ENCODE results near the gene UIMC1. TPM values are rescaled to one million over a fixed set of nuclear protein-coding genes. Genes with fewer than 3 reads are reported as not detected.

UIMC1 gene
- total RNA-seq, 1 experiment from 2014 or later: 46.8 TPM

DNA sequence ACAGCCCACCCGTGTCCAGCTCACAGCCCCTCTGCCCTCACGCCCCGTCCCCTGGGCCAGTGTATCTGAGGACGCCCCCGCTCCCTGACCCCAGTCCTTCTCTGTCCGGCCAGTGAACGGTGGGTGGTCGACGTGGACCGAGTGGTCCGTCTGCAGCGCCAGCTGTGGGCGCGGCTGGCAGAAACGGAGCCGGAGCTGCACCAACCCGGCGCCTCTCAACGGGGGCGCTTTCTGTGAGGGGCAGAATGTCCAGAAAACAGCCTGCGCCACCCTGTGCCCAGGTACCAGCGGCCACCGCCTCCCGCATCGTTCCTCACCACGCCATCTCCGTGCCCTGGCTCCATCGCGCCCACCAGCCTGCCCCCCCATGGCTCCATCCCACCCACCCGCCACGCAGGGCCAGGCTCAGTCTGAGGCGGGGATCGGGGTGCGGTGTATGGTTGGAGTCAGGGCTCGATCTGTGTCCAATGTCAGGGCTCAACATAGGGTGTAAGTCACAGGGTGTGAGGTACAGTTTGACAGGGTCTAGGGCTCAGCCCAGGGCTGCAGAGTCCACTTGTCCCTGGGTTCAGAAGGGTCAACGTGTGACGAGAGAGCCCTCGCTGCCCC lies 137.0 kb downstream of the UIMC1 start:
- POLR2A ChIA-PET (ENCODE audit: low non-redundant PET): no interaction called here

DNA sequence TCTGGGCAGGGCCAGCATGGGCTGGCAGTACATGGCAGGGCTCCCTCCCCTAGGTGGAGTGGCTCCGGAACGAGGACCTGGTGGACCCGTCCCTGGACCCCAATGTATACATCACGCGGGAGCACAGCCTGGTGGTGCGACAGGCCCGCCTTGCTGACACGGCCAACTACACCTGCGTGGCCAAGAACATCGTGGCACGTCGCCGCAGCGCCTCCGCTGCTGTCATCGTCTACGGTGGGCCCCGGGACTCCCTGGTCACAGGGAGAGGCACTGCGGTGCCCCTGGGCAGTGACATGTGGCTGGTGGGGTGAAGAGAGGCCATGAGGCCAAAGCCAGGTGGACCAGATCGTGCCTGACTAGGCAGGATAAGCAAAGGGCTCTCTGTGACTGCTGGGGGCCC lies 137.8 kb downstream of the UIMC1 start:
- CTCF ChIA-PET: no interaction called here
- no peak for DNase-seq (ENCODE audit: low spot score)
- Histone ChIP-seq H3K9me3 (ENCODE audit: low read depth, low read length, poor library complexity, severe bottlenecking) (no peaks in the 10 kb centered on the region), H3K27me3 (replicated peaks; ENCODE audit: insufficient read depth, low read depth, low read length, poor library complexity) (no peaks in the 10 kb centered on the region), H3K4me1 (ENCODE audit: insufficient read depth, low read length, poor library complexity, severe bottlenecking) (no peaks in the 10 kb centered on the region), H3K27ac (ENCODE audit: low read depth, low read length, poor library complexity, severe bottlenecking) (no peak overlapping the region), H3K4me3 (ENCODE audit: low read depth, low read length, poor library complexity, severe bottlenecking) (no peak overlapping the region), H3K36me3 (ENCODE audit: insufficient read depth, low read length, poor library complexity, severe bottlenecking) (no peaks in the 10 kb centered on the region)
- TF ChIP-seq EZH2 (IDR thresholded peaks at IDR 0.05; ENCODE audit: borderline replicate concordance, low read depth, low read length, poor library complexity, severe bottlenecking): no peak
- TF ChIP-seq, protein P1, sequence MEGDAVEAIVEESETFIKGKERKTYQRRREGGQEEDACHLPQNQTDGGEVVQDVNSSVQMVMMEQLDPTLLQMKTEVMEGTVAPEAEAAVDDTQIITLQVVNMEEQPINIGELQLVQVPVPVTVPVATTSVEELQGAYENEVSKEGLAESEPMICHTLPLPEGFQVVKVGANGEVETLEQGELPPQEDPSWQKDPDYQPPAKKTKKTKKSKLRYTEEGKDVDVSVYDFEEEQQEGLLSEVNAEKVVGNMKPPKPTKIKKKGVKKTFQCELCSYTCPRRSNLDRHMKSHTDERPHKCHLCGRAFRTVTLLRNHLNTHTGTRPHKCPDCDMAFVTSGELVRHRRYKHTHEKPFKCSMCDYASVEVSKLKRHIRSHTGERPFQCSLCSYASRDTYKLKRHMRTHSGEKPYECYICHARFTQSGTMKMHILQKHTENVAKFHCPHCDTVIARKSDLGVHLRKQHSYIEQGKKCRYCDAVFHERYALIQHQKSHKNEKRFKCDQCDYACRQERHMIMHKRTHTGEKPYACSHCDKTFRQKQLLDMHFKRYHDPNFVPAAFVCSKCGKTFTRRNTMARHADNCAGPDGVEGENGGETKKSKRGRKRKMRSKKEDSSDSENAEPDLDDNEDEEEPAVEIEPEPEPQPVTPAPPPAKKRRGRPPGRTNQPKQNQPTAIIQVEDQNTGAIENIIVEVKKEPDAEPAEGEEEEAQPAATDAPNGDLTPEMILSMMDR (conservative IDR thresholded peaks at IDR 0.05; ENCODE audit: low read depth, low read length): no peak
- intact Hi-C loops (cut with micrococcal nuclease; ENCODE audit: unreplicated experiment): no loop called here
- no TSS peak for BruUV-seq (replicated peaks)
- POLR2A ChIA-PET (ENCODE audit: low non-redundant PET): no interaction called here

More for the DNA sequence above, 137.0 kb downstream of the UIMC1 start:
- no peak for DNase-seq (ENCODE audit: low spot score)
- Histone ChIP-seq H3K36me3 (ENCODE audit: insufficient read depth, low read length, poor library complexity, severe bottlenecking) (no peaks in the 10 kb centered on the region), H3K4me1 (ENCODE audit: insufficient read depth, low read length, poor library complexity, severe bottlenecking) (no peaks in the 10 kb centered on the region), H3K27ac (ENCODE audit: low read depth, low read length, poor library complexity, severe bottlenecking) (no peak overlapping the region), H3K4me3 (ENCODE audit: low read depth, low read length, poor library complexity, severe bottlenecking) (no peak overlapping the region), H3K9me3 (ENCODE audit: low read depth, low read length, poor library complexity, severe bottlenecking) (no peaks in the 10 kb centered on the region), H3K27me3 (replicated peaks; ENCODE audit: insufficient read depth, low read depth, low read length, poor library complexity) (no peaks in the 10 kb centered on the region)
- CTCF ChIA-PET: no interaction called here
- intact Hi-C loops (cut with micrococcal nuclease; ENCODE audit: unreplicated experiment): no loop called here
- no TSS peak for BruUV-seq (replicated peaks)
- TF ChIP-seq EZH2 (IDR thresholded peaks at IDR 0.05; ENCODE audit: borderline replicate concordance, low read depth, low read length, poor library complexity, severe bottlenecking): no peak
- TF ChIP-seq, protein P1 (conservative IDR thresholded peaks at IDR 0.05; ENCODE audit: low read depth, low read length): no peak

DNA sequence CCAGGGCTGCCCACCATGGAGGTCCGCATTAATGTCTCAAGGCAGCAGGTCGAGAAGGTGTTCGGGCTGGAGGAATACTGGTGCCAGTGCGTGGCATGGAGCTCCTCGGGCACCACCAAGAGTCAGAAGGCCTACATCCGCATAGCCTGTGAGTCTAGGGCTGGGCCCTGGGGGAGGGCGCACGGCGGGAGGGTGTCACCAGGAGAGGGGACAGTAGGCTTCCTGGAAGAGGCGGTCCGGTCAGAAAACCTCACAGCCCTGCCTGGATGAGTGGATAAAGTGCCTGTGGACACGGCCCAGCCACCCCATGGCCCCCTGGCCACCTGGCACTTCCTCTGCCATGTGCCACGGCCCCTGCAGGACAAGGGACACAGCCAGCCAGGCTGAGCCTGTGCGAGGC lies 138.5 kb downstream of the UIMC1 start:
- H3K36me3 ChIP-seq (ENCODE audit: insufficient read depth, low read length, poor library complexity, severe bottlenecking): no peaks in the 10 kb centered on the region
- ChIA-PET POLR2A (ENCODE audit: low non-redundant PET) (no interaction called here), CTCF (no interaction called here)
- H3K27me3 ChIP-seq (replicated peaks; ENCODE audit: insufficient read depth, low read depth, low read length, poor library complexity): no peaks in the 10 kb centered on the region
- no TSS peak for BruUV-seq (replicated peaks)
- H3K9me3 ChIP-seq (ENCODE audit: low read depth, low read length, poor library complexity, severe bottlenecking): no peaks in the 10 kb centered on the region
- intact Hi-C loops (cut with micrococcal nuclease; ENCODE audit: unreplicated experiment): no loop called here
- H3K27ac ChIP-seq (ENCODE audit: low read depth, low read length, poor library complexity, severe bottlenecking): no peak overlapping the region
- H3K4me1 ChIP-seq (ENCODE audit: insufficient read depth, low read length, poor library complexity, severe bottlenecking): no peaks in the 10 kb centered on the region
- no peak overlapping the region for H3K4me3 ChIP-seq (ENCODE audit: low read depth, low read length, poor library complexity, severe bottlenecking)
- DNase-seq (ENCODE audit: low spot score): no peak
- no peak for TF ChIP-seq EZH2 (IDR thresholded peaks at IDR 0.05; ENCODE audit: borderline replicate concordance, low read depth, low read length, poor library complexity, severe bottlenecking)
- TF ChIP-seq, protein P1 (conservative IDR thresholded peaks at IDR 0.05; ENCODE audit: low read depth, low read length): no peak

Measured in A673 (cell line).